GM19328 (cell line): ENCODE data around the gene SCRN2.

Experiments
- ATAC-seq: cut with Tn5 transposase; IDR thresholded peaks from one replicate; pipeline ENCODE4 v1.9.1; 2021; ENCODE audit warnings: mild to moderate bottlenecking, moderate library complexity; ENCODE audit not compliant: unreplicated experiment

The SCRN2 gene

DNA sequence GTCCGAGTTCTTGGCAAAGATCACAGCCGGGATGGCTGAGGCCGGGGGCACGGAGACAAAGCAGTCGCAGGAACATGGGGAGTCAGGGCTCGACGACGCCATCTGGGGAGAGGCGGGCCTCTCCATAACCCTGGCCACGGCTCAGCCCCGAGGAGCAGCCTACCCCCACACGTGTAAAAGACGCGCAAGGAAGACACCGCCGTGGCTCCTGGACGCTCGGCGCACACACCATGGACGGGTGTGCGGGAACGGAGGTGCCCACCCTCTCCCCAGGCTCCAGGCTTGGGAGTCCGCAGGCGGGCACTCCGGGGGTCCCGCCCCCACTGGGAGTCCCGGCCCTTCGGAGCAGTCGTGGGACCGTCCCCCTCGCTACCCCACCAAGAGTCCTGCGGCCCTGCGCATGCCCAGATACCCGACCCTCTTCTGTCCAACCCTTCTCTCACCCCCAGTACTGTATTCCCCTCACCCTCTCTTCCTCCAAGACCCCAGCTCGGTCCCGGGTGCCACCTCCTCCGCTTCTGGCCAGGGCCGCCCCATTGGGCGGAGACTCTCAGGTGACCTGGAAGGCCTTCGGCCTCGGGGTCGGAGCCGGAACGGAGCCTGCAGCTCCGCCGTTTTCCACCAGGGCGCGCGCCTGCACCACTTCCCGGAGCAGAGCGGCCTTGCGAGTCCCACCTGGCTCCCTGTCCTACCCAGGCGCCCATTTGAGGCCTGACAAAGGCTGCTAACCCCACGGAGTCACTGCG lies at the start of gene SCRN2:
SCRN2 (minus strand) TSS at position 532 of the 746 bp plus-strand sequence; CDS start at position 102, 430 bp downstream.
- ATAC-seq: peak; percentile 65

DNA sequence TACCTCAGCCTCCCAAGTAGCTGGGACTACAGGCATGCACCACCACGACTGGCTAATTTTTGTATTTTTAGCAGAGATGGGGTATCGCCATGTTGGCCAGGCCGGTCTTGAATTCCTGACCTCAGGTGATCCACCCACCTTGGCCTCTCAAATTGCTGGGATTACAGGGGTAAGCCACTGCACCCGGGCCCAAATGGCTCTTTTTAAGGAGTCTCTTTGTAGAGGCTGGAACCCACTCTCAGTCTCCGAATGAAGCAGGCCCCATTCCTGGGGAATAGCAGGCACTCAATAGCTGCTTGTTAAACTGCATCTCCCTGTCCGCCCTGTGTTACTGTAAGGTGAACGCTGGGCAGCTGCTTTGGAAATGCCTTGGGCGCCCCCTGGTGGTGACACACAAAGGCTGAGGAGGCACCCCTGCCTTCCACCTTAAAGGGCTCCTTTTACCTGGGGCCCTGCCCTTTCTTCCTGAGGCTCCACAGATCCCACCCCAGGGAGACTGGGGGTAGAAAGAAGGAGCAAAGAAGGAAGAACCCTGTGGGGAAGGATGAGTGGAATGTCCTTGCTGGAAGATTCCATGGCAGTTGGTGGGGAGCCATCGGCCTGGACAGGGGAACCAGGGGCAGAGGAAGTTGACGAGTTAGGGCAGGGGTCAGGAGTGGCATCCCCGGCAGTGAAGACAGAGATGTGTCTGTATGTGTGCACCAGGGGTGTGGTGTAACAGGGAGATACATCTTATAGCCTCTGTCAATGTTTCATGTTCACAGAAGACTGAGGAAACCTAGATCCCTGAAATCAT lies 48.9 kb upstream of the SCRN2 start:
- ATAC-seq: no peak

DNA sequence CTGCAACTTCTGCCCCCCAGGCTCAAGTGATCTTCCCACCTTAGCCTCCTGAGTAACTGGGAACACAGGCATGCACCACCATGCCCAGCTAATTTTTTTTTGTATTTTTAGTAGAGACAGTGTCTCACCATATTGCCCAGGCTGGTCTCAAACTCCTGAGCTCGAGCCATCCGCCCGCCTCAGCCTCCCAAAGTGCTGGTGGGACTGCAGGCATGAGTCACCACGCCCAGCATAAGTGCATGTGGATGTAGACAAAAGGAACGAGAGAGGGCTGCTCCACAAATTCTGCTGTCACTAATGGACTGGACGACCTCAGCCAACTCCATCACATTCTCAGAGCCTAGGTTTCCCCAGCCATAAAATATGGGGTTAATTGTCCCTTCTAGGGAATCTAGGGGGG lies 47.2 kb upstream of the SCRN2 start:
- no peak for ATAC-seq

DNA sequence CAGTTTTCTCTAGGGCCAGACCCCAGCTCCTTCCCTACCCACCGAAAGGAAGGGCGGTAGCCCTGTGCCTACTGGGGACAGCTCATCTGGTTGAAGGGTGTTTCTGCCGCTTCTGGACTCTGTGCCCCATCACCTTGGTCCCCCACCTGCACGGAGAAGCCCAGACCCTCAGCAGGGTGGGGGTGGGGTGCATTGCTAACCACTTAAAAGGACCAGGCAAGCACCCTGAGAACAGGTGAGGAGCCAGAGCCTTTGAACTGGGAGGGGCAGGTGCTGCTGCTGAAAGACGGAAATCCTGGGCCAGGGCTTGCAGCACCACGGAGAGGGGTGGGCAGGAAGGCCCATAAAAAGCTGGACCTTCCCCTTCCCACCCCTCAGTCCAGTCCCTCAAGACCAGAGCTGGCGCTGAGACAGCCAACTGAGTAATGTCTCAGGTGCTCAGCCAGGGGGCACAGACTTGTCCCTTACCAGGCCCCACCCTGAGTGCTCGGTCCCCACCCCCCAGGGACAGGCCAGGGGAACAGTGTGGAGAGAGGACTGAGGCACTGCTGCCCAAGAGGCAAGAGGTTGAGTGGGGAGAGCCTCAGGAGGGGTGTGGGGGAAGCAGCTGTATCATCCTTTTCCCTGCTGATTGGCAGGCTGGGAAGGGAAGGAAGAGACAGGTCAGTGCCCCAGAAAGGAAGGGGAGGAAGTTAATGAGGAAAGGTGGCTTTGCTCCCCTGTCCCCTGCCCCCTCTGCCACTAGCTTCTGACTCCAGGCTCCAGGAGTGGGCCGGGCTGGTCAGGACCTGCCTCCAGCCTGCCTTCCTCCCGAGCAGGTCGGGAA lies 44.0 kb upstream of the SCRN2 start:
- ATAC-seq: no peak

DNA sequence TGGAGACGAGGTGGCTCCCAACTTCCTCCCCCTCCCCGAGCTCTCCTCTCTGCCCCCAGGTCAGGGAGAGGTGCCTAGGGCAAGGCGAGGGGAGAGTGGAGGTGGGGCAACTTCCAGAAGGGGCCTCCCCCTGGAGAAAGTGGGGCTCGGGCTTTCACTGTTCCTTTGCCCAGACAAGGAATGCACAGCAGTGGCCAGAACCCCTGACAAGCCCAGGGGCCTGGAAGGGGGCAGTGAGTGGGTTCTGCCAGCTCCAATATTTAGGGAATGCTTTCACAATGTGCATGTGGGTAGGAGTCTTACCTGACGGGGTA lies 43.3 kb upstream of the SCRN2 start:
- no peak for ATAC-seq

DNA sequence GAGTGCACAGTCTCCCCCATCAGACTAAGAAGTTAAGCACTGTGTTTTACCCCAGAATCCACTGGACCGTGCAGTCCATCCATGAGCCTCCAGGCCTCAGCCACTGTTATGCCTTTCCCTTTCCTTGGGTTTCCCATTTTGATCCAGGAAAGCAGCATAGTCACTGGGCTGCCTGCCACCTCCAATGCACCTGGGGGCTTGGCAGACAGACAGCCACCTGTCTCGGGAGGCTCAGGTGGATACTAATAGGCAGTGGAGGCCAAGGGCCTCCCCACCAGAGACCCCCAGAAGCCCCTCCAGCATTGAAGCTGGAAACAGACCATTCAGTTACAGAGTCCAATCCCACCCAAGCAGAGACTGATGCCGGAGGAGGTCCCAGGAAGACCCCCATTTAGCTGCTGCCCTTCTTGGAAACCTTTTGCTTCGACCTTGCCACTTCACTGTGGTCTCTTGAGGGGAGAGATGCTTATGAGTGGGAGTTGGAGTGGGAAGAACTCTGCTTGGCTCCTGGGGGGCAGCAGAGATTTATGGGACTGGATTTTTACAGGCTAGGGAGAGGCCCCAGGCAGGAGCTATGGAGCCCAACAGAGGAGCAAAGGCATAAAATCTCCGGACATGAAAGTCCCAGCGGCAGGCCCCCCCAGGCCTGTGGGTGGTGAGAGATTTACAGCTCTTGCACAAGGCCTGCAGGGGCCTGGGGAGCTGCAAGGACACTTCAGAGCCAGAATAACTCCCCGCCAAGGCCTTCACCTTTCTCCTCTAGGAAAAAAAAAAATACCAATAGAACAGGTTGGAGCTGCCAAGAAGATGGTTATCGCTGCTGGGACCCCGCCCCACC lies 42.7 kb upstream of the SCRN2 start:
- ATAC-seq: no peak

DNA sequence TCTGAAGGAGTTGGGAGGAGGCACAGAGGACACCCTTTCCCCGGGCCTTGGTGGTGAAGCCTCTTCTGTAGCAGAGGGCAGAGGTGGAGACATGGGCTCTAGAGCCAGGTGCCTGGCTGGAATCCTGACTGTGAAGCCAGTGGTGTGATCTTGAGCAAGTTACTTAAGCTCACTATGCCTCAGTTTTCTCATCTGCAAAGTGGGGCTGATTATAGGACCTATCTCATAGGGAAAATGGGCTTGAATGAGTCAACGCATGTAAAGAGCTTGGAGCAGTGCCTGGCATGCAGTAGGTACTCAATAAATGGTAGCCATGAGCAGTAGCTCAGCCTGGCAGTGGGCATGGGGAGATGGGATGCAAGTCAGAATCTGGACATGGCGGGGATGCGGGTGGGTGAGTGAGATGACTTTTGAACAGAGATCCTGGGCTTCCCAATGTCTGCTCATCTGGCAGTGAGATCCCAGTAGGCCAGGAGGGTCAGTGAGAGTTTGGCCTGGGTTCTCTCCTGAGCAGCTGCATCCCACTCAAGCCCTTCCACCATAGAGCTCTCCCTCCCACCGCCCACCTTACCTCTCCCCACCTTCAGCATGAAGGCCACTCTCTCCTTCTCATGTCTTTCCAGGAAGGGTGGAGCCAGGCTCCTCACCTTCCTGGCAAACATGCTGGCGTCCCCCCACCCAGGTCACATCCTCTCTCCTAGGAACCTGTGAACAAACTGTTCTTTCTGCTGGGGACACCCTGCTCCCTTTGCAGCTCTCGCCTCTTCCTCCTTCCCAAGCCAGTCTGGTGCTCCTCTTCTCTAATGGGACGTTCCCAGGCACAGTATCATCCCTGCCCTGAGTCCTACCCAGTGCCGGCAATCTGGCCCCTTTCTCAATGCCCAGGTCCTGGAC lies 41.9 kb upstream of the SCRN2 start:
- ATAC-seq: no peak

DNA sequence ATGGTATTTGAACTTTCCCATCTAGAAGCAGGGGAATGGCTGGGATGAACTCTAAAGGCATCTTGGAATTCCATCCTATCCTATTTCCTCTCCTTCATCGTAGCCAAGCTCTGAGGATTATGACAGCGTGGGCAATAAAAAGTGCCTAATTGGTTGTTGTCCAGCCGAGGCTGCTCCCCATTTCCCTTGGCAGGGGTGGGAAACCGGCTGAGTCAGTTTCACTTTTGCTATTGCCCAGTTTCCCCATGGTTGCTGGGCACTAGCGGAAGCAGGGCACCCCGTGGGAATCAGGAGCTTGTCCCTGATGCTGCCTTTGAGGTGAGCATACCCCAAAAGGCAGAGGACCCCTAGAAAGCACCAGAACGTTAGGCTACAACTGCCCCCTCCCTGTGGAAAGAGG lies 41.2 kb upstream of the SCRN2 start:
- no peak for ATAC-seq

DNA sequence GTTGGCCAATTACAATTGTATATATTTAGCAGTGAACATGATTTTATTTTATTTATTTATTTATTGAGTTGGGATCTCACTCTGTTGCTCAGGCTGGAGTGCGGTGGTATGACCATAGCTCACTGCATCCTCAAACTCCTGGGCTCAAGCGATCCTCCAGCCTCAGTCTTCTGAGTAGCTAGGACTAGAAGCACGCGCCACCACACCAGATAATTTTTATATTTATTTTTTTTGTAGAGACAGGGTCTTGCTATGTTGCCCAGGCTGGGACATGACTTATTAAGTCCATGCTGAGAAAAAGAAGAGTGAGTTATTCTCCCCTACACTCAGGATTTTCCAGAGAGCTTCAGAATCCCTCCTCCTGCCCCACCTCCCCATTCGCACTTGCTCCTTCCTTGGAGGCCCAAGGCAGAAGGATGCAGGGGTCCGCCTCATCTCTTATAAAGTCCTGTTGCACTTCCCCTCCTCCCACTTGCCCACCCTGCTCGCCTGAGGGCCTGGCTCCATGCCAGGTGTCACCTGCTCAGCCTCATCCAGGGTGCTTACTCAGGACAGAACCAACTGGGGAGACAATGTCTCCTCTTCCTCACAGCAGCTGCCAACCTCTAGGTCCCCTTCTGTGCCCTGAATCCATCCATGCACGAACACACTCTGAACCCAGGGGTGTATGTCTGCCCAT lies 38.8 kb upstream of the SCRN2 start:
- ATAC-seq: no peak

DNA sequence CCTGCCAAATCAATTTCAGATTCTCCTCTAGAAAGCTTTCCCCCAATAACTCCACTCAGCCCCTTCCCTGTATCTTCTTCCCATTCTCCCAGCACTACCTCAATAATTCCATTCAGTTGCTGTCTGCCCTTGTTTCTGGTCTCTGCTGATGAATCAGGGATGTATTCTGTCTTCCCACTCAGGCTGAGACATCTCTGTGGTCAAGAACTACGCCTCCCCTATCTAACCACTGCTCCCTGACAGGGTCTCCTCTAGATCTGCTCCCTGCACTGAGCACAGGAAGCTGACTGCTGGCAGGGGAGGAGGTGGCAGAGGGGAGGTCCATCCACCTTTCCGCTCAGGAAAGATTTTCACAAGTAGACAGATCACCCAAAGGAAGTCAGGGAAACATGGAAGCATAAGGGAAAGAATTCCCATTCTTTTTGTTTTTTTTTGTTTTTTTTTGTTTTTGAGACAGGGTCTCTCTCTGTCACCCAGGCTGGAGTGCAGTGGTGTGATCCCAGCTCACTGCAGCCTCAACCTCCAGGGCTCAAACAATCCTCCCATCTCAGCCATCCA lies 38.0 kb upstream of the SCRN2 start:
- no peak for ATAC-seq

DNA sequence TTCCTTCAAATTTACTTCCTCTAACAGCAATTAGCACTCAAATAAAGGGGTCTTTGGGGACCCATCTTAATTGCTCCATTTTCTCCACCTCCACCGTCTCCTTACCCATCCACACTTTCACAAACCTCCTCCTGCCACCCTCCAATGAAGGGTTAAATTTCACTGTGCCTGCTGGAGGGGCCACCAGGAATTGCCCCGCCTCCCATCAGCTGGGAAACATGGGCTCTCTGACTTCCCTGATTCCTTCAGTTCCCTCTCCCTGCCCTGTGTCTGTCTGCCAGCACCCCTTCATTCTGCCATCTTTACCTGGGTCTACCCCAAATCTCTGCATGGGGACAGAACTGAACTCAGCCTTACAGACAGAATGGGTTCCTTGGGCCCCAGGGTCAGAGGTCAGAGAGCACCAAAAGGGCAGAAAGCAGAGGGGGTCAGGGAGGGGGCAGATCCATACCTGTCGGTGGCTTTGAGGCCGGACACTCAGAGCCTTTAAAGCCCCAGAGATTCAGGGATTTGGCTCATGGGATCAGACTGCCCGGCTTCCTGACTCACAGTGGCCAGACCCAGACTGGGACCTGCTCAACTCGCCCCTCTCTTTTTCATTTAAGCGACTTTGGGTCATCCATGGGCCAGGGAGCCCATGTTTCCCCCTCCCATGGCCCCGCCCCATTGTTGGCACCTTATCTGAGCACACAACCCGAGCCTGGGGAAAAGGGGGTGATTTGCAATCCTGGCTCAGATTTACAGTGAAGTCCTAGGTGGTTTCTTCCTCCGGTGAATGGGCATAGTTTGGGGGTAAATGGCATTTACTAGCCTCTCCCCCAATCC lies 37.3 kb upstream of the SCRN2 start:
- no peak for ATAC-seq

DNA sequence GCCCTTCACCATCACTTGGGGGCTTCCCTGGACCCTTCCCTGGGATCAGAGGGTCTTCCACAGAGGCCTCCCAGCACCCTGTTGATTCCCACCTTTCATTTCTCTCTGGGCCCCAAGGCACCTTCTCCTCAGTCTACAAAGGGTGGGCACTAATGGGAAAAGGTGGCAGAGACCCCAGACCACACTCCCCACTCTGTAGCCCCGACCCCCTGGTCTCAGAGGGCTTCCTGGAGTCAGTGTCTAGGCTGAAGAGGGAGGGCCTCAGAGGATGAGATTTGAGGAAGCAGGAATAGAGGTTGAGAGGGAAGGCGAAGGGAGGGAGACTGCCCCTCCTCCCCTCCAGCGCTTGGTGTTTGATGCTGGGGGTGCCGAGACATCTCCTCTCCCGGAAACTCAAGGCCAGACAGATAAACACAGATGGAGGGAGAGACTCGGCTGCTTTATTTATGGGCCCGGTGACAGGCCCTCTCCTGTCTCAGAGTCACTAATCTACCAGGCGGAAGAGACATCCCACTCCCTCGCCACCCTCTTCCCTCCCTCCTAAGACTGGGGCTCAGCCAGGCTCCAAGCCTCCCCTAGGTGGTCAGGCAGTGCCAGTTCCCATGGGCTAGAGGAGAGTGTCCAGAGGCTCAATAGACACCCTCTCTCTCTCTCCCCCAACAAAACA lies 36.4 kb upstream of the SCRN2 start:
- ATAC-seq: no peak

DNA sequence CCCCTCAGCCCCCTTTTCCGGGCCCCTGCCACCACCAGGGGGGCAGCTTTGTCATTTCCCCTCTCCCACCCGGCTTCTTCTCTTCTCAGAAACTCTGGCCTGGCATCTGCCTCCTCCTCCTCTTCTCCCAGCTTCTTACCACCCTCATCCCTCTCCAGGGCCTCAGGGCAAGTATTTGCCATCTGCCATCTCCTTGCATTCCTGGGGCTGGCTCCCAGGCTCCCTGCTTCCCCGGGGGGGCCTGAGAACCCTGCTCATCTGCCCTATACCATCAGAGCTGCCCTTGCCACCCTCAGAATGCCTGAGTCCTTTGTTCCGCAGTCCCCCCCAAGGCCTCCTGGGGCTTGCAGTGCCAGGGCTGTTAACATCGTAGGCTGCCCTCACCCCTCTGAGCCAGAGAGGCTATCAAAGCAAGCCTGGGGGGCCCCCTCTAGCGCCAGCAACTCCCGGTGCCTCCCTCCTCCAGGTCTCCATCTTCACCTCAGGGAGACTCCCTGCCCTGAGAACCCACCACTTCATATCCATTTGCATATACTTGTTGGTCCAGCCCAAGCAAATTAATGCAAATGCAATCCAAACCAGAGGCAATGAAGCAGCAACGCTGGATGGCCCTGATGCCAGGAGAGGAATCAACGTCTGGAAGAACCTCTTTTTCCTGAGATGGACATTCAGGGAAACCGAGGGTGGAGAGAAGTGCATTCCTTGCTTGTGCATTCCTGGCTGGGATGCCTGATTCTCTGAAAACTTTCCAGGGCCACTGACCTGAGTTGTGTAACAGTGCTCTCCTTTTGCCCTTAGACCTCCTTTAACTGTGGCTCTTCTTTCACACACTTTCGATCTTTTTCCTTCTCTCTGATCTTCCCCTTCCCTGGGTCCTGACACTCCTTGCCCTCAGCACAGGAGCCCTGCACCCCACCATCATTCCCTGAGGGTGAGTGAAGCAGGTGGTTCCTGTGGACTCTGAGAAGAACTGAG lies 34.2 kb upstream of the SCRN2 start:
- no peak for ATAC-seq

DNA sequence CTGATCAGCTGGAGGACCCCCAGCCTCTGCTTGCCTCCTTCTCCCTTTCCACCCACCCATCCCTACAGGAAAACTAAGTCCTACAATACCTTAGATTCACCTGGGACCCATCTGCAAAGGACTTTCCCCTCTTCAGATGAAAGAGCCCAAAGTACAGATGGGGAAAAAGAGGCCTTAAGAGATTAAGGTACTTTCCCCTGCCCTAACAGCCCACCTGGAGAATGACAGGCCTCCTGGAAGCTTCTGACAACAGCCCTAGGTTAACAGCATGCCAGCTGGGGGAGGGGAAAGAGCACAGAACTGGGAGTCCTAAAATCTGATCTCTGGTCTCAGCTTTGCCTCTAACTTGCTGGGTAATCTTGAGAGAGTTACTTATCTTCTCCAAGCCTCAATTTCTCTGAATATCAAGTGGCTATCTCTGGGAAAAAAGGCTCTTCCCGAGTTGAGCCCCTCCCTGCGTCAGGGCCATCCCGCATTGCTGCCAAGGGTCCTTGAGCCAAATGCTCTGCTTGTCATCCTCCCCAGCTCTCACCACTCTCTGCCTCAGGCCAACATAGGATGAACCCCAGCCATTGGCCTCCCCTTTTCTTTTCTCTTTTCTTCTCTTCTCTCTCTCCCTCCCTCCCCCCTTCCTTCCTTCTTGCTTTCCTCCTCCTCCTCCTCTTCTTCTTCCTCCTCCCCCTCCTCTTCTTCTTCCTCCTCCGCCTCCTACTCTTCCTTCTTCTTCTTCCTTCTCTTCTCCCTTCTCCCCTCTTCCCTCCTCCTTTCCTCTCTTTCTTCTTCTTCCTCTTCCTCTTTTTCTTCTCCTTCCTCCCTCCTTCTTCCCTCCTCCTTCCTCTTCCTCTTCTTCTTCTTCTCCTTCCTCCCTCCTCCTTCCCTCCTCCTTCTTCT lies 32.4 kb upstream of the SCRN2 start:
- ATAC-seq: no peak

DNA sequence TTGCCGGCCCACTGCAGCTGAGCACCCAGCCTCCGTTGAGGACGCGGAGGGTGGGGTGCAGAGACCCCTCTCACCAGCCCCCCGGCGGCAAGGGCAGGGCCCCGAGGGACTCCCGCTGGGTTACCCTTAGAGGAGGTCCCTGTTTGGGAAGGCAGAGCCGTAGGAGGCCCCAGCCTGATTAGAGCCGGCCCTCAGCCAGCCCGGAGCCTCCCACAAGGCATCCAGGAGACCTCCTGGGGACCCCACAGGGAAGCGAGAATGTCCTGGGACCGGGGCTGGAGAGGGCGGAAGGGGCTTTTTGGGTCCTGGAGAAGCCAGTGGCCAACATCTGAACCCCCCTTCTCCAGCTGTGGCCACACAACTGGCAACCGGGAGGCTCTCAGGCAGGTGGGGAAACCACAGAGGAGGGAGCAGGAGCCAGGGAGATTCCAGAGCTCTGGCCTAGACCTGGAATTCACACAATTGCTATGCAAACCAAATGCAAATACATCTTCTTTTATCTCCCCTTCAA lies 31.6 kb upstream of the SCRN2 start:
- ATAC-seq: no peak
